ENCODE data around the gene PAPPA2.

PAPPA2 gene

GRCh38 chr1:176499671-176500070, 36.7 kb downstream of the PAPPA2 start:
- no peak for DNase-seq

- no peak for DNase-seq
Observed at GRCh38 chr1:176501599-176501998, 38.6 kb downstream of the PAPPA2 start.

GRCh38 chr1:176504848-176505553, 42.0 kb downstream of the PAPPA2 start:
- DNase-seq: no peak

DNA sequence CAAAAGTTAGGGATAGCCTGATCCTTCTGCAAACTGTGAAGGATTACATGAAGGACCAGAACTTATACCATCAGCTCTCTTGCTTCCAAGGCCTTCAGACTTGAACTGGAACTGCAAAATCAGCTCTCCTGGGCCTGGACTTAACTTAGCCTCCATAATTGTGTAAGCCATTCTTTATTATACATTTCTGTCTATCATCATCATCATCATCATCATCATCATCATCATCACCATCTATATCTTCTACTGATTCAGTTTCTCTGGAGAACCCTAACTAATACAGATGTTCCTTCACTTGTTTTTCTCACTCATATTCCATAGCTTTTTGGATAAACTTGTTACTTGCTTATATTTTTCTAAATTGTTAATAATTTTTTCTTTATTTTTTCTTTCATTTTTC, 50.0 kb downstream of the PAPPA2 start:
- DNase-seq: no peak

DNA sequence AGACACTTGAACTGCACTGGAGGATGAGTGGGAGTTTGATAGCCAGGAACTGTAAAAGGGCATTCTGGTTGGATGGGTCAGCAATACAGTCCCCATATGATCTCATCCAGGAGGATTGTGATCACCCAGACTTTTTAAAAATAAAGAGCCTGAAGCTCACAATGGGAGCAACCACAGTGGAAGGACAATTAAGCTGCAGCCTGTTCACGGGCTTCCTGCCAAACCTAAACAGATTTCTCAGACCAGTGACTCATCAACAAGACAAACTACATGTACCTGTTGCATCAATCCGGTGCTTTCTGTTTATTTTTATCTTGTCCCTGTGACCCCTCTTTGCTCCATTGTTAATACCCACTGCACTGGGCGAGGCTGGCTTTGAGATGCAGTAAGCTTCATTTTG, 52.3 kb downstream of the PAPPA2 start:
- no peak for DNase-seq

DNA sequence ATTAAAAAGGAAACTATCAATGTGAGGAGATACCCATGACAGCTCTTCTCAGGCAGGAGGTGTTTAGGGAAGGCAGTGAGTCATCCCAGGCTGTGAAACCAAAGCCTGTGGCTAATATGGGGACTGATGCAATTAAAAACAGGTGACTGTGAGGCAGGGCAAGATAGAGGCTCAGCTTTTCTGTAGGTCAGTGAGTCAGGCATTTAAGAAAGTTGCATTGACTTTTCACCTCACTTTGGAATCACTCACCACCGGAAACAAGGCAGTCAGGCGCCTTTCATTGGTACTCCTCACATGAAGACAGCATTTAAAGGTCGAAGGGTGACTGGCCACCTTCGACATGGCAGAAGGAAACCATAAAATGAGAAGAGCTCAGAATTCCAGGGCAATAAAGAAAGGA, 54.5 kb downstream of the PAPPA2 start:
- no peak for DNase-seq

DNA sequence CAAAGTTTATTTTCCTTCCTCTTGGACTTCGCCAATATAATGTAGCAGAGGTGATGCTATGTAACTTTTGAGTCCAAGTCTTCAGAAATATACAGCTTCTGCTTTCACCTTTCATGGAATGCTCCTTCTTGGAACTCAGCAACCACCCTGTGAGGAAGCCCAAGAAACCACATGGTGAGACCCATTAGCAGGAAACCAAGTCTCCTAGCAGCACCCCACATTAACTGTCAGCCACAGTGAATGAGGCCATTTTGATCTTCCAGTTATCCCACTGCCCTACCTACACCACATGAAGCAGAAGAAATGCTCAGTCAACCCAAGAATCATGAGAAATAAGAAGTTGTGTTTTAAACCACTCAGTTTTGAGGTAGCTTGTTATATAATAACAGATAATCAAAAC, 58.2 kb downstream of the PAPPA2 start:
- no peak for DNase-seq

DNA sequence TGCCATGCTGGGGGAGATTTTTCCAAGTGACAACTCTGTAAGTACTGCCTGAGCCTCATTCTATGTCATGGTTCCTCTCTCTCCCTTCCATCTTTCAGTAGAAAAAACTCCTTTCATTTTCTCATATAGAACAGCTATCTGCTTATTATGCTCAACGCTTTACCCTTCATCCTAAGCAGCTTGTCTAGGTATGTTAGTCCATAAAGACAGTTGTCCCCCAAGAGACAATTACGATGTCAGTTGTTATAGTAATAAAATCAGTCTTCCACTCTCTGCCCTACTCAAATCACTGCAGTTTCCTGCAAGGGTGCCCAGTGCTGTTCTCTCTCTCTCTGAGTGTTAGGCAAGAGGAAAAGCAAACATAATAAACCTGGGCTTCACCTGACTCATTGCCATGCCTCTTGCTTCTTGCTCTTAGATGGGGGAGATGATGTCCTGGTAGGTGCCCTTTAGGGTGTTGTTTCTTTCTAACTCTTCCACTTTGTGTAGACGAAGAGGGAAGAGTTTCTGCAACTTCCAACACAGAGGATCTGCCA, 59.4 kb downstream of the PAPPA2 start:
- DNase-seq: no peak

DNA sequence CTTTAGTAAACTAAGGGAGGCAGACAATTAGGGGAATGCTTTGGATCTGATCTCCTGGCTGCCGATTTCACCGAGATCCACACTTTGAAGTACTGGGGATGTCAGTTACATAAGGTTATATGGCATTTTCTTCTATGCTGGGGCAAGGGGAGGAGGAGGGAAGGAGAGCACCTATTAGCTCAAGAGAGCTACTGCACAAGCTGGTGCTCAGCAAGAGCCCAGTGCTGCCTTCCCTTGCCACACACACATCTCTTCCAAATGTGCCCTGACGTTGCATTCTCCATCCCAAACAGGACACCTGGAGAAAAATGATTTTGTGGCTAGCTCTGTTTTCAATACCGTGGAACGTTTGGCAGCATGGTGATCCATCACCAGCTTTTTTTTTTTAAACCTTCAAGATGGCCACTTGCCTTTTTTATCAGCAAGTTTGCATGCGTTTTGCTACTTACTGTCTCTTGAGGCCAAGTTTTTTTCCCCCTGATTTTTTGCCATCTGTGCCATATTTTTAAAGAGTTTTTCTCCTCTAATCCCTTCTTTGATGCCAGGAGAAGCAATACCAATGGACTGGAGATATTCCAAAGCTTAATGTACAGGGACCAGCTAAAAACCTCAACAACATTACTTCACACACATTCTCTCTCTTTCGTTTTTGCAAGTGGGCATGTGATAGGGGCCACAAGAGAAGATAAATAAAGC, 66.6 kb downstream of the PAPPA2 start:
- DNase-seq: no peak

GRCh38 chr1:176531036-176531435, 68.1 kb downstream of the PAPPA2 start:
- no peak for DNase-seq

DNA sequence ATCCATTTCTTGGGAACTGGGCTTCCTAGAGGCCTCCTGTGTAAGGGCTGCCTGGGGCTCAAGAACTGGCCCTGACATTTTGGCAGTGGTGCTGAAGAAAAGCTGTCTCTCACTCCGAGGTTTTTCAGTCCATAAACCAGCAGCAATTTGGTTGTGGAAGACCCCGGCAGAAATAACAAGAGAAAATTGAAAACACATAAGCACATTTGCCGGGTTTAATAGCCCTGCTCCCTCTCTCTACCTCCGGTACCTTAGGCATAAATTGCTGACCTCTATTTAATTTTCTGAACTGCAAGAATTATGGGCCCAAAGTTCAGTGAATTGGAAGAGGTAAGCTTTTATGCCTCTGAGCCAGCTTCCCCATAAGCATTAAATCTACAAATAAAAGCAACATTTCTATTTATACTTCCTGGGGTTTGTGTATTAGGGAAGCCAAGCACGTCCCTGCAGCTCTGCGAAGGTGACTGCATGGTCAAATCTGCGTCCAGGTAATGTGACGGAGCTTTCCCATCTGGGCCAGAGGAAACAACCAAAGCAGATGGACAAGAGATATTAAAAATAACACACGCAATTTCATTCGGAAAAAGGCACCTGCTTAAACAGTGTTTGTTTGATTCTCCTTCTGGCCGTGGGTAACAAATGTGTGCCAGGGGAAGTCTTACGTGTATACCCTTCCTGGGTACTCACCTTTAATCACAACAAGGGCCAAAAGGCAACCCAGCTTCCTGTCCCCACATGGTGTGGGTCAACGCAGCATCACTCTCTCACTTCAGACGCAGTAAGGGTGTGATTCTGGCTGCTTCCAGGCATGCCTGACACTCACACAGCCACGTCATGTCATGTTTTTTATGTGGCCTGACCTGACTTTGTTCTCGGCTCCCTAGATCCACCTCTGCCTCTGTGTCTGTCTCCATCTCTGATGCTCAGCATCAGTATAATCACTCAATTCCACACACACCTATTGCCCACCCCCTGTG, 69.2 kb downstream of the PAPPA2 start:
- no peak for DNase-seq

DNA sequence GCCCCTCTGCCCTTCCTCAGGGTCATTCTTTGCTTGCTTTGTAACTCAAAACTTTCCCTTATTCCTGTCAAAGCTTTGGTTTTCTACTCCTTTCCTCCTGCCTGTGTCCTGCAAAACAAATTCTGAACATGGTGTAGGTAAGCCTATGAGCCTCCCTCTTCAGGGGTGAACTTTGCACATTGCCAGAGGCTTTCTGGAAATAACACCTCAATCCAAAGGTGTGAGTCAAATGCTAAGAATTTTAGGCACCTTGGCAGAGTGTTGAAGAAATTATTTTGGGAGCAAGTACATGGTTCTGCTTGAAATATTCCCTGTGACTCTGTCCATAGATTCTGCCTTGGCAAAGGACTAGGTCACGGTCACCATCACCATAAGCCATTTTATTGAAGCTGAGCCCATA, 70.0 kb downstream of the PAPPA2 start:
- no peak for DNase-seq

DNA sequence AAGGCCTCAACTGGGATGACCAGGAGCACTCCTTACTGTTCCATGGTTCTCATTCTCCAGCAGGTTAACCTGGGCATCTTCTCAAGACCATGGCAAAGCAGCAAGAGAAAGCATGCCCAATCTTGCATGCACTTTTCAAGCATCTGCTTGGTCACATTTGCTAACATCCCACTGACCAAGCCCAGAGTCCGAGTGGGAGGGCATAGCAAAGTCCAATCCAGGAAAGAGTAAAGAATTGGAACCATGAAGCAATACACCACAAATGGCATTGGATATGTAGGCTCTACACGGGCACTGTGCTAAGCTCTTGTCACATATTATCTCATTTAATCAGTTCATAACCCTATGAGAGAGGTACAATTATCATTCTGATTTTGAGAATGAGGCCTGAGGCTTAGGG, 73.6 kb downstream of the PAPPA2 start:
- DNase-seq: no peak

- no peak for DNase-seq
Observed at GRCh38 chr1:176539018-176539417, 76.0 kb downstream of the PAPPA2 start.

GRCh38 chr1:176540428-176540827, 77.5 kb downstream of the PAPPA2 start:
- no peak for DNase-seq

GRCh38 chr1:176541663-176542062, 78.7 kb downstream of the PAPPA2 start:
- DNase-seq: no peak

DNA sequence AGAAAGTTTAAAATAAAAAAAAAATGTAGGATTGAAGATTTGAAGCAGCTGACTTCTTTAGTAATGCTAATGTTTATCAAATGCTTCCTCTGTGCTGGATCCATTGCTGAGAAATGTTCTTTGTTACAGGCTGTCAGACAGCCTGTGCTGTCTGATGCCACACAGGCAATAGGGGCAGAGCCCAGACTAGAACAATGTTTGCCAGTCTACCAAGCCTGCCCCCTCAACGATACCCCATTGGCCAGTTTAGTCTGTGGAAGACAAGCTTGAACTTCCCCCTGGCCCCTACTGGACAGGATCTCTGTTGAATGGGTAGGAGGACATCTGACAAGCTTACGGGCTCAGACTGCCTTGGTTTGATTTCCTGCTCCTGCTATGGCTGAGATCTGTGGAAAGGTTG, 79.4 kb downstream of the PAPPA2 start:
- no peak for DNase-seq

- DNase-seq: no peak
Observed at GRCh38 chr1:176543360-176544129, 80.6 kb downstream of the PAPPA2 start.

- no peak for DNase-seq
Observed at GRCh38 chr1:176545034-176545639, 82.2 kb downstream of the PAPPA2 start.

DNA sequence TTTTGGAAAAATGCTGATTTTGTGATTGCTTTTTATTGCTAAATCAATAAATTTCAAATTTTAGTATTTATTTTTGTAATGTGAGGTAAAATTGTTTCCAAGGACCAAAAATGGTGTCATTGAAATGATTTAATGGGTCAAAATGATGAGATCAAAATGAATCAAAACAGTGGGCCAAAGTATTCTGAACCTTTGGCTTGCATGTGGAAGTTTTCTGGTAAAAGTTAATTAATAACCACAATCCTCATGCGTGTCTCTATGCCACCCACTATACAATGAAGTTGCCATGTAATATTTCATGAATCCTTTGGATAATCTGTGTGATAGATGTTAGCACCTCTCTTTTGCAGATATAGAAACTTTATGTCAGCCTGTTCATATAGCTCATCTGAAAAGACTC, 83.8 kb downstream of the PAPPA2 start:
- no peak for DNase-seq

DNA sequence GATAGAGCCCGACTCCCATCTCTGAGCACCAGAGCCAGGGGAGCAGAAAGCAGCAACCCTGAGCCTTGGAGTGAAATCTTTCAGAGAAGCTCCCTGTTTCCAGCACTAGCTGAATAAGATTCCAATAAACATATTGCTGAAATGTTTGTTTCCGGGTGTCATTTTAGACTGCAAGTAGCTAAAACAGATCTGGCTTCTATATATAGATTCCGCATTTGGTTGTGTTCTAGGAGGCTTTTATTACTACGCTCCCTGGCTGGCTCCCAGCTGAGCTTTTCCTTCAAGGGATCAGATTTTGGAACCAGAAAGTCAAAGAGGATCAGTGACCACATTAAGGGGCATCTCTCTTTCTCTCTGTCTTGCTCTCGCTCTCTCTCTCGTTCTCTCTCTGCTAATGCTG, 88.2 kb downstream of the PAPPA2 start:
- no peak for DNase-seq

Measured in NCI-H146 (cell line).